NCI-H446 treated with DMSO at 0.1 percent for 48 hours (cell line): Measurements from ENCODE around the gene KIF12.
A peak's percentile ranks its signal among the peaks of the same experiment; 100 is the strongest.
"Not testable (repeated sequence)": the region's sequence is repeated elsewhere in the genome, so short reads cannot be mapped to it uniquely, and the experiment has no call there.

Source experiments
- DNase-seq: peaks from one replicate; lab custom pipeline; 2025; lab: John Stamatoyannopoulos, UW

The KIF12 gene

DNA sequence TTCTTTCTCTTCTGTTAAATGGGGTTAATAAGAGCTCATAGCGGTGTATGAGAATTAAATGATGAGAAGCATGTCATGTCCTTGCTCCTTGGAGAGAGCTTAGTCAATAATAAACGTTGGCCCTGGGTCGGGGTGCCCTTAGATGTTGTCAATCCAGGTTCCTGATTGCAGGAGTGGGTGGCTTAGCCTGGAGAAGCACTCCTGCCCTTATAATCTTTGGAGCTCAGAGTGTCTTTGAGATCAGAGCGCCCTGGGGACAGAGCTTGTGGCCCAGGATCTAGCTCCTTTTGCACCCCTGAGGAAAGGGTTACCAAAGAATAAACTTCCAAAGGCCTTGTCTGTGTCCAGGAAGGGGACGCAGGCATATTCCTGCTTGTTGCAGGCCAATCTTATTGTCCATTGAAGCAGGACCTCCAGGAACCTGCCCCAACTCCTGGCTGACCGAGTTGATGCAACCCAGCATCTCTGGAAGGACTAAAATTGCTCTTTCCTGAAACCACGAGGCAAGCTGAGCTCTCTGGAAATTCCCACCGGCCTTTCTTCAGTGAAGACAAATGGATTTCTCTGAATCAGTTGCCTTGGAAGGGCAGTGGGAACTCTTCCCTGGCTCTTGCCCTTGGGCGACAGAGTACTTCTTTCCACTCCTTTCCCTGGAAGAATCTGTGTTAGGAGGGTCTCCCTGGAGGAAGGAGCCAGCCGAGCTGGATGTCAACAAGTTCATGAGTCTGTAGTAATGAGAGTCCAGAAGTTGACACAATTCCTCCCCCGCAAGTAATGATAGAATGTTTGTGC is 14.6 kb downstream of the KIF12 start:
- DNase-seq: no peak

DNA sequence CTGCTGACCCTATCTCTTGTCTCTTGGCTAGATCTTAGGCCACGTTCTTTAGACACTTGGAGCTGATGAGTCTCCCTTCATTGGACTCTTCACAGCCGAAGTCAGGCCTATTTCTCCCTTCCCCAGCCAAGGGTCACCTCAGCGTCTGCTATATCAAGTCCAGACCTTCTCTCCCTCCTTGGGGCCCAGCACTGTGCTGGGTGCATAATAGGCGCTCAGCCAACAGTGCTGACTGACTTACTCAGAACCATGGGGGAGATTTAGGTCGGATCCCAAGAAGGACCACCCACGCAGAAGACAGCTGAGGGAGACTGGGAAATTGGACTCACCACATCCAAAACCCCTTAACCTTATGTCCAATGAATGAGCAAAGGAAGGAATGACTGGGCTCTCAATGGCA is 15.4 kb downstream of the KIF12 start:
- no peak for DNase-seq

DNA sequence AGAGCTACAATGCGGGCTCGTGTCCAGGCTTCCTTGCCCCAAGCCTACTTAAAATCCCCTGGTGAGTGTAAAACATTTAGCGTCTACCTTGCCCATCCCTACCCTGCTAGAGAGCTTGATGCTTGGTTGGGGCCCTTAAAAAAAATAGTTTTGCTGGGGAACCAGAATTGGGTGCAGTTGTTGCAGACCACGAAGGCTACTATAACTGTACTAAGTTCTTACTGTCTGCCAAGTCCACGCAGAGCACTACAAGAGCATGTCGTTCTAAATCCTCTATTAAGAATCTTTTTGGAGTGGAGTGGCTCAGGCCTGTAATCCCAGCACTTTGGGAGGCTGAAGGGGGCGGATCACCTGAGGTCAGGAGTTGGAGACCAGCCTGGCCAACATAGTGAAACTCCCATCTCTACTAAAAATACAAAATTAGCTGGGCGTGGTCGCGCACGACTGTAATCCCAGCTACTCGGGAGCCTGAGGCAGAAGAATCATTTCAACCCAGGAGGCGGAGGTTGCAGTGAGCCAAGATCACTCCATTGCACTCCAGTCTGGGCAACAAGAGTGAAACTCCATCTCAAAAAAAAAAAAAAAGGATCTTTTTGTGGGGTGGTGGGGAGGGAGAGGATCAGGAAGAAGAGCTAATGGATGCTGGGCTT is 16.2 kb downstream of the KIF12 start:
- not testable (repeated sequence) for DNase-seq

DNA sequence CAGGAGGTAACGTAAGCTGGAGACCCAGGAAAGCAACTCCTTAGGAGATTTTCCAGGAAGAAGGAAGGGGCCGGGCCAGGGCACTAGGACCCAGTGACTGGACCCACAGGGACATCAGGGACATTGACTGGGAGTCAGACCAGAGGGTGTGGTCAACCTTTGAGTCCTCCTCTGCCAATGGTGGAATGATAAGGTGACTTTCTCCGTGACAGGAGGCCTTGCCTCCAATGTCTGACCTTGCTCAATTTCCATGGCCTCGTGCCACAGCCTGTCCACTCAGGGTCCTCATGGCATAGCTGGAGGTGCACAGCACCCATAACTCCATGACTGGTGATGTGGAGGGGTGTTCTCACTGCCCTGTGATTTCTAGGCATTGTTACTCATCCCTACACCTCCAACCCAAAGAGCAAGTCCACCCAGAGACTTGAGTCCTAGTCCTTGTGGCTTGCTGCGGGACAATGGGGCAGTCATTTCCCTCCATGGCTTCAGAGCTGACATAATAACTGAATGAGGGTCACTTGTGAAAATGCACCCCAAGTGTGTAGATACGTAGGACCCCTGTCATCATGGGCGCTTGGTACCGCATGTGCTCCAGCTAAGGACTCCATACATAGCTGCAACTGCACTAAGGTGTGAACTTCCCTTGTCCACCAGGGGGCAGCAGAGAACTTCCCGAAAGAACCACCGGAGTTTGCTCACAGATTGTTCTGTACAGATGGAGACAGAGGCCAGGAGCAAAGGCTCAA is 16.9 kb downstream of the KIF12 start:
- DNase-seq: peak; percentile 45

DNA sequence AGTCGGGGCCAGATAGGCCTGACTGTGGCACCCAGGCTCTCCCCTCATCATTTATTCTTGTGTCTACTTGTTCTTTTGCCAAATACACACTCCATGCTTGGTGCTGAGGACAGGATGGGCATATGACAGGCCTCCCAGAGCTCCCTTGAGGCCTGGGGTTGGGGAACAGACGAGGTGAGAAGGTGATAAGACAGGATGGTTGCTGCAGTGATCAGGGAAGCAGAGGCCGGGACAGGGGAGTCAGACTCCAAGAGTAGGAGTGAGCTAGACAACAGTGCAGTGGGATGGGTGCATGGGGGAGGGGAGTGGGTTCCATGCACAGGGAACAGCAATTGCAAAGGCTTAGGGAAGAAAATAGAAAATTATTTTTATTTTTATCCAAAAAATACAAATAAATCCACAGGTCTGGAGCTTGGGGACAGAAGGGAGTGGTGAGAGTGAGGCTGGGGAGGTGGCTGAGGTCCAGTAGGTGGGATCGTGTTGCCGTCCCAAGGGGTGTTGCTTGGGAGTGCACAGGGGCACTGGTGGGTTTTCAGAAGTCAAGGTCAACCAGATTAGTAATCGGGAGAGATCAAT is 17.6 kb downstream of the KIF12 start:
- DNase-seq: no peak

DNA sequence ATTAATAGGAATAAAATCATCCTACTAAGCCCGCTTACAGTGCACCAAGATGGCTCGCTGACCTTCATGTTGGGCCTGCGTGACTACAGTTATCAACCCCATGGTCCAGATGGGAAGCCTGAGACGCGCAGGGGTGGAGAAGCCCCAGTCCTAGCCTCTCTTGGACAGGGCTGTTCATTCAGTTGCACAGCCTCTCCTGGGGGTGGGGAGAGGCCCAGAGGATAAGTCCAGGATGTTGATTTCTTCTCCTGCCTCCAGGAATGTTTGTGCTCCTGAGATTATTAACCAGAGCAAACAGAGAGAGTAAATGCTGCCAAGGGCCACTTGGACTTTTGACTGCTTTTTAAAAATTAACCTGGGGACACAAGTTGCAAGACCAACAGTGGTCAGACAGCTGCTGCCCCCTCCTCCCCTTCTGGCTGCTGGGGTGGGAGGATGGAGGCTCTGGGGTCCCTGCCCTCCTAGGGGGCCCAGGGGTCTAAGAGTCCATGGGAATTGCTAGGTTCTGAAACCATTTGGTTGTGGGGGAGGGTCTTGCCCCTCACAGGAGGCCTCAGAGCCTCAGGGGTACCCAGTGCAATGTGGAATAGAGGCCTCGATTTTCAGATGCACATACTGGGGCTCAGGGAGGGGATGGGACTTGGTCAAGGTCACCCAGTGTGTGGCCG is 18.2 kb downstream of the KIF12 start:
- no peak for DNase-seq

DNA sequence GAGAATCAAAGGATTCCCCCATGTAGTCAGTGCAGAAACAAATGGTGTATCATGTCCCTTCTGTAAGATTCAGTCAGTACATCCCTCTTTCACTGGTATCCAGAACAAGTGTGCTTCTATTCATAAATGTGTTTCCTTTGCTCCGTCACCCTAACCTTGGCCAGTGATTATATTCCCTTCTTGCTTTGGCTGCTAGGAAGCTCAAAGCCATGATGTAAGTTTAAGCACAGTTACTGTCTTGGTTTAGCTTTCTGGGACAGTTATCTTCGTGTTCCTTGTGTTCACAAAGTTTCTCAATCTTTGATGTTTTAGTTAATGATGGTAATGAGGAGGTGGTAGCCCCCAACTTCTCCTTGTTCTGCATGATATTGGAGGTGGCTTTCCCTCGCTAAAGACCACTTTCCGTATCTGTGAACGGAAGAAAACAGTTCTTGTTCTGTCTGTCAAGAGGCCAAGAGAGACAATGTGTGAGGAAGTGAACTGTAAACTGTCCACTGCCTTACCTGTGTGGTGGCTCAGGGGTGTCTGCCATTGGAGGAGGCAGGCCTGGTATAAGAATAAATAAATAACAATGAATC is 18.8 kb downstream of the KIF12 start:
- DNase-seq: no peak

DNA sequence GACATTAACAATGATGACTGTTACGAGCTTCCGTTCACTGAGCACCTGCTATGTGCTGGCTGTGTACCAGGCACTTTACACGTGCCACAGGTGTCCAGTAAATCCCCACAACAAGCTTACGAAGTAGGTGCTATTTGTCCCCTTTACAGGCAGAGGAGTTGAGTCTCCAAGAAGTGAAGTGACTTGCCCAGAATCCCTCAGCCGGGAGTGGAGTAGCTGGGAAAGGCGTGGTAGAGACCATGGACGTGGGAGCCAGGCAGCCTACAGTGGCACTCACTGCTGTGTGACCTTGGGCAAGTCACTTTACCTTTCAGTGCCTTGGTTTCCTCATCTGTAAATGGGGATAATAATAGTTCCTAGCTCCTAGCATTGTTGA is 20.3 kb downstream of the KIF12 start:
- no peak for DNase-seq

DNA sequence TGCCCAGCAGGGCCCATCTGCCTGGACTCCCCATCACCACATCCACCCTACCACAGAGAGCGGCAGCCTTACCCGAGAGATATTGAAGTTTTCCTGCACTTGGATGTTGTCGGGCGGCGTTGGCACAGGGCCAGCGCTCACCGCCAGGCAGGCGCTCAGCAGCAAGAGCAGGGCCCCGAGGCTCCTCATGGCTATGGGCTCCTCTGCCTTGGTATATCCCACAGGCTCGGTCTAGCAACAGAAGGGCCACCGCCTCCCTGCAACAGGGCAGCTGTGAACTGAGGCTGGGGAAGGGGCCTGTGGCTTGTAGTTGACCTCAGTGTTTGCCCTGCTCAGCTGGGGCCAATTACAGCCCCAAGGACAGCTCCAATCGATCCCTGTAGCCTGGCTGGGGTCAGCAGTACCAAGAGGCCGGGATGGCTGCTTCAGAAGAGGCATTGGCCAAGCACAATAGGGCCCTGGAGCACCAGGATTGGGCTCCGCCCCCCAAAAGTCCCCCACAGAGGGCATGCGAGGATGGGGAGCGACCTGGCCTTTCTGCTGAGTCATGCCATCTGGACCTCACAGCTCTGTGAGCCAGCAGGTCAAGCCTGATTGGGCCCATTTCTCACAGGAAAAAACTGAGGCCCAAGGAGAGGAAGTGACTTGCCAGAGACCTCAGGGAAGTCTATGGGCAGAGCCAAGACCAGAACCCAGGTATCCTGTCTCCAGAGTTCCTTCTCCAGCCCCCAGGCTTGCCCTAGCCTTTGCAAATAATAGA is 20.9 kb downstream of the KIF12 start, which contains the start of gene AMBP:
Gene AMBP (minus strand): TSS at position 280 of the 760 bp plus-strand sequence. CDS start 91 bp downstream, at position 189.
- no peak for DNase-seq

DNA sequence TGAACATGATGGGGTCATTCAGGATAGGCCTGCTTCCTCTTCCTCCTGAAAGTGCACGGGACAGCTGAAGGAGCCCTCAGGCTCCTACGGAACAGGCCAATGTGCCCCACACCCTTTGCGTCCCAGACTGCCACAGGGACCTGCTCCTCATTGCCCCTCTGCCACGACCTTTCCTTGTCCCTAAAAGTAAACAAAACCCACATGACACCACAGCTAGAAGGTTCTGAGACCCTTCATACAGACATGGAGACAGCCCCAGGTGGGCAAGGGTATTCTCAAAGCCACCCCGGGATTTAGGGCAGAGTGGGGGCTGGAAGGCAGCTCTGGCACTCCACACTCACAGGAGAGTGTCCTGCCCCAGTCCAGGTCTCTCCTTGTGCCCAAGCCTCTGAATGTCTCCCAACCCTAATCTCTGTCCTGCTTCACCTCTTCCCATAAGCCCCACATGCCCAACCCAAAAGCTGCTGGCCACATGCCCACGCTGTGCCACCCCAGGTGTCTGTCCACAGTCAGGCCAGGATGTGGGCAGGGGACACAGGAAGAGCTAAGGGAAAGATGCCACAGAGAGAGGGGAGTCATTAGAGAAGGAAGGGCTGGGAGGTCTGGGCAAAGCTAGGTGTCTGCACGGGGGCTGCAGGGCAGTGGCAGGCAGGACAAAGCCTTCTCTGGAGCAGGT is 21.8 kb downstream of the KIF12 start:
- no peak for DNase-seq

DNA sequence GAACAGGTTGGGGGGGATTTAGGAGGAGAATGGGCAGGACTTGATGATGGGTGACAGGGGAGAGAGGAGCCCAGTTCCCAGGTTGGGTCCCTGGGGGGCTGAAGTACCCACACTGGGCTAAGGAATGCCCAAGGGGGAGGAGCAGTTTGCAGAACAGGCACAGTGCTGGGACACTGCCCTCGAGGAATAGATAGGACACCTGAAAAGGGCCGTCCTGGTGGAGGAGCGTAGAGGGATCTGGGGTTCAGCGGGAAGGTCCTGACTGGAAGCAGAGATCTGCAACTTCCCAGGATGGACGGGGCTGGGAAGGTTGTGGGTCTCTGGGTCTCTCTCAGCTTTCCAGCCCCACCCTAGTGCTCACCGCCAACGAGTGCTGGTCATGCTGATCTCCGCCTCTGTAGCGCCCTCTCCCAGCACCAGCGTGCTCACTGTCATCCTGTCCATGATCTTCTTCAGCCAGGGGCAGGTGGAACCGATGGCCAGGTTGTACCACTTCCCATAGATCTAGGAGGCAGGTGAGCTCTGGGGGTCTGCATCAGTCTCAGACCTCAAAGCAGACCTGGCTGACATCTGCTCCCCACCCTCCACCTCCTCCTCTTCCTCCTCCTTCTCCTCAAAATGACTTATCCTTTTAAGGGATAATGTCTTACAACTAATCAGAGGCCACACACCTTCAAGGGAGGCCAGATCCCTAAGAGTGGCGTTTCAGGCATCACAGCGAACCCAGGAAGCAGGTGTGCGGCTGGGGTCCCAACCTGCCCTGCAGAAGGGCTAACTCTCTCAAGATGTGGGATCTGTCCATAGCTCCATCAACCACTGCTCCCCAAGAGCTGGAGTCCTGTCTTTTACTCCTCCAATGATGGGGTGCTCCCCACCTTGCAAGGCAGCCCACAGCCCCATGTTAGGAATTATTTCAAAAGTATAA is 22.6 kb downstream of the KIF12 start:
- DNase-seq: no peak

DNA sequence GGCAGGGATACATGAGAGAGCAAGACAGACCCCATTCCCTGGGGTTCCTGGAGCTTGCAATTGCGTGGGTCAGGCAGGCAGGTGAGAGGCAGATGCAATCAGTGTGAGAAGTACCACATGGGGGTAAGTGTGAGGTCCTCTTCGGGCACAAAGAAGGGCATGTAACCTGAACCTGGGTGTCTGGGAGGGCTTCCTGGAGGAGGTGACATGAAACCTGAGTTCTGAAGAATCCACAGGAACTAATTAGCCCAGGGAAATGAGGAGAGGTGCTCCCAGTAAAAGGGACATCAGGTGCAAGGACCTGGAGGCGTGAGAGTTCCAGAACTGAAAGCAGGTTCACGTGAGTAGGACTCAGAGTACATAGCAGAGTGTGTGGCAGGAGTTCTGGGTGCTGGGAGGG is 23.5 kb downstream of the KIF12 start:
- no peak for DNase-seq

DNA sequence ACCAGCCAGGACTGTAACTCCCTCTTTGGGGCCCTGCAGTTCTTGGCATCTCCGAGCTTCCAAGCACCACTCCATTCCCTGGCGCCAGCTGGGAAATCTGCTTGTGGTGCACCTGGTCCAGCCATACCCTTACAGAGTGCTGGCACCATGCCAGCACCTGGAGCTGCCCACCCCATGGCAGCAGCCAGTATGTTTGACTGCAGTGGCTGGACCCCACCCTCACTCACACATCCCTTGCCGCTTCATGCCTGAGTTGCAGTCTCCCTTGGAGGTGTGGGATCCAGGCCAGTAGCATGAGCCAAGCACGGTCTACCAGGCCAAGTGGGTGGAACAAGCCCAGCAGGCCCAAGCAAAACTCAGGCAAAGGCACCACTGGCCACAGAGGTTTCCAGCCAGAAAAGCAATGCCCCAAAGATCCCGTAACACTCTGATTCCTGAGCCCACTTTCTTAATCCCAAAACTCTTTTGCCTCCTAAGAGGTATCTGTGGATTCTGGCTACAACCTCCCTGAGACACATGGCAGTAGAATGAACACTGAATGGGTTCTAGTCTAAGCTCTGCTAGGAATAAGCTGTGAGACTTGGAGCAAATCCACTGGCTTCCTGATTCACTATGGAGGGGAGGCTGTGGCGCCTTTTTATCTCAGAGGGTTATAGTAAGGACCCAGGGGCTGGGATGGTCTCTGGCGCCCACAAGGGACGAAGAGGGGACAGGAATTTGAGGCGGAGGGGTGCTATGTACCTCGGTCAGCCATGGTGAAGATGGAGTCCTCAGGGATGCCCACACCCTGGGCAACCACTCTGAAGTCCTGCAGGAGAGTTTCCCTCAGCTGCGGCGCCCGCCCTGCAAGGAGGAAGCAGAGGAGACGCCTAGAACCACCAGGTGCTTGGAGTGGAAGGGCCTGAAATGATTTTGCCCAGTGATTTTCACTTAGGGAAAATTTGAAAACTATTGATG is 26.6 kb downstream of the KIF12 start:
- DNase-seq: peak; percentile 67

DNA sequence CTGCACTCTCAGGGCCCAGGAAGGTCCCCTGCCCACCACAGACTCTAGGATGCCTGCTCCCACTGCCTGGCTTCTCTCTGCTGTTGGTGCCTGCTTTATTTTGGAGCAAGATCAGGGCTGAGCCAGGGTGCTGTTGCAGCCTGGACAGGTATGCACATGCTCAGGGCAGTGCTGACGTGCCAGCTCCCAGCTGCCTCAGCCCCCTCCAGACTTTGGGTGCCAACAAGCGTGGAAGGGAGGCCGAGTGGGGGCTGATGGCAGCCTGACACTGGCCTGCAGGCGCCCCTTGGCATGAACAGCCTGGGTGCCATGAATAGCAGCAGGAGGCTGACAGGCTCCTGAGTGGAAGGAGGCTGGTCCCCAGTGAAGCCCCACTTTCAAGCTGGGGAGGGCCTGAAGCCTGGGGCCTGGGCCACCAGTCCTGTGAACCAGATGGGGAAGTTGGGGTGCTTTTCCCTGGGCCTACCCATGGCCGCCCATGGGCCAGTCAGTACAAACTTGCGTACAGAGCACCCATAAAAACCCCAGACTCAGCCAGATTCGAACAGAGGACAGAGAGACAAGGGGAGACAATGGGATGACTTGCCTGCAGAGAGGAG is 27.8 kb downstream of the KIF12 start:
- DNase-seq: no peak

DNA sequence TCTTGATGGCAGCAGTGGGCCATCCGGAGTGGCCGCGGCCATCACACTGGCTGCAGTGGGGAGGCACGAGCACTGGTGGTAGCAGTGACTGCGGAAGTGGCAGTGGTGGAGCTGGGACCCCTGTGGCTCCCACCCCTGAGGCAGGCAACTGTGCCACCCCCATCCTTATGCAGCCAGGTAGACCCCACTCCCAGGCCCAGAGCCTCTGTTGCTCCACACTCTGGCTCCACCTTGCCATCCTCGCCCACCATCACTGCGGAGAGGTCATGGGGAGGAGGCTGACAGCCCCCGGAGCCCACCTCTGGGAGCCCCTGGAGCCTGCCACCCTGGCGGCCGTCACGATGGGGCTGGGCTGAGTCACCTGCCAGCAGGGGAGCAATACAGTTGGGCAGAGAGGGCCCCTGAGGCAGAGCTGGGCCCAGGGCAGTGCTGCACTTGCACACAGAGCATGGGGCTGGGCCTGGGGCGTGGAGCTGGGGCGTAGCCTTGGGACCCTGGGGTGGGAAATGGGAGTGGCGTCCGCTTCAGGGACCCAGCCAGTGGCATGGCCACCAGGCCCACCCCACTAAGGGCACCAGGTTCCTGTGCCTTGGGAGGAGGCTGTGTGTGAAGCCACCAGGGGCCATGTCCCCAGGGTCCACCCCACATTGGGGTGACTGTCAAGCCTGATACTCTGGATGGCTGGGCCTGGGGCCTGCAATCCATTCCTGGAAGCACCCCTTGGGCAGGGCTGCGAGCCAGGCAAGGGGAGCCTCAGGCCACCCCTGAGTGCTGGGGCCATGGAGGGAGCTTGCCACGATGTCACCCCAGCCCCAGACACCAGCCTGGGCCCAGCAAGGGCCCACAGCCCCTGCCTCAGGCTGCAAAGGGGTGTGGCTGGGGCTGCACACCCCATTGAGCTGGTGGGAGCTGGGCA is 28.6 kb downstream of the KIF12 start:
- no peak for DNase-seq

DNA sequence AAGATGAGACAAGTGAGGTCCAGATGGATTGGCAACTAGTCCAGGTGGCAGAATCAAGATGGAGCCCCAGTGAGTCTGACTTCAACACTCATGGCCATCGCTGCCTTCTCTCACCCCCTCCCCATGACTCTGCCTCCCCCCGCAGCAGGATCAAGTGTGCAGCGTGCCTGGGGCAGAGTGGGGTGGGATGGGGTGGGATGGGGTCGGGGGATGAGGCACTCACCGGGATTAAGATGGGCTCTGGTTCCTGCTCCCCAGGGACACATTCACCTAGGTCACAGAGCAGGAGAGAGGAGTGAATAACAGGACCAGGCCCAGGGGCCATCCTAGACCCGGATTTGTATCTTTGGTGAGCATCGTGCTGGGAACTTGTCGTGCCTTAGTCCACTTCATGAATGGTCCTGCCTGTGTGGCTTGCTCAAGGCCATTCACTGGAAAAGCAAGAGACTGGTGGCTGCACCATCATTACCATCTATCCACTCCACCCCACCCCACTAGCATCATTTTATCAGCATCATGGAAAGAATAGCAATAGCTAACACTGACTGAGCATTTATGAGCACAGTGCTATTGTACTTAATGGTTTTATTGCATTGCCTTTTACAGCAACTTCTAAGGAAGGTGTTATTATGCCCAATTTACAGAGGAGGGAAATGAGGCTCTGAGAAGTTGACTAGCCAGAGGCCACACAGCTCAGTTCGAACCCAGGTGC is 29.5 kb downstream of the KIF12 start:
- no peak for DNase-seq
